Measurements from ENCODE around the gene ARID1B. TPM values are rescaled to one million over a fixed set of nuclear protein-coding genes. Genes with fewer than 3 reads are reported as not detected.

ARID1B gene
- total RNA-seq, 1 donor from 2014 or later, result 101 TPM

GRCh38 chr6:156853733-156854132 lies 76.6 kb downstream of the ARID1B start:
- no peak for DNase-seq (ENCODE audit: low read depth, low spot score)
- Mint-ChIP-seq H3K9me3 (no peaks in the 10 kb centered on the region), H3K36me3 (ENCODE audit: low read depth) (peaks cover 5% of the 10 kb centered on the region), H3K27me3 (ENCODE audit: low read depth) (no peaks in the 10 kb centered on the region), H3K4me1 (peaks cover 60% of the 10 kb centered on the region), H3K27ac (ENCODE audit: unreplicated experiment) (no peak overlapping the region), H3K4me3 (no peak overlapping the region)
- TF ChIP-seq CTCF (conservative IDR thresholded peaks at IDR 0.05), result no peak

- H3K4me3 Mint-ChIP-seq, result no peak overlapping the region
- DNase-seq (ENCODE audit: low read depth, low spot score), result no peak
- H3K4me1 Mint-ChIP-seq, result peaks cover 53% of the 10 kb centered on the region
- H3K27me3 Mint-ChIP-seq (ENCODE audit: low read depth), result no peaks in the 10 kb centered on the region
- TF ChIP-seq CTCF (conservative IDR thresholded peaks at IDR 0.05), result no peak
- peaks cover 5% of the 10 kb centered on the region for H3K36me3 Mint-ChIP-seq (ENCODE audit: low read depth)
- H3K27ac Mint-ChIP-seq (ENCODE audit: unreplicated experiment), result no peak overlapping the region
- no peaks in the 10 kb centered on the region for H3K9me3 Mint-ChIP-seq
Observed at GRCh38 chr6:156854466-156855161, 77.4 kb downstream of the ARID1B start.

- H3K27ac Mint-ChIP-seq (ENCODE audit: unreplicated experiment), result no peak overlapping the region
- H3K36me3 Mint-ChIP-seq (ENCODE audit: low read depth), result peaks cover 5% of the 10 kb centered on the region
- H3K4me1 Mint-ChIP-seq, result peaks cover 45% of the 10 kb centered on the region
- H3K4me3 Mint-ChIP-seq, result no peak overlapping the region
- no peak for DNase-seq (ENCODE audit: low read depth, low spot score)
- peaks cover 4% of the 10 kb centered on the region for H3K9me3 Mint-ChIP-seq
- TF ChIP-seq CTCF (conservative IDR thresholded peaks at IDR 0.05), result no peak
- H3K27me3 Mint-ChIP-seq (ENCODE audit: low read depth), result no peaks in the 10 kb centered on the region
Observed at GRCh38 chr6:156857573-156857972, 80.4 kb downstream of the ARID1B start.

- TF ChIP-seq CTCF (conservative IDR thresholded peaks at IDR 0.05), result no peak
- Mint-ChIP-seq H3K27me3 (ENCODE audit: low read depth) (no peaks in the 10 kb centered on the region), H3K4me1 (peaks cover 43% of the 10 kb centered on the region), H3K9me3 (peaks cover 7% of the 10 kb centered on the region), H3K36me3 (ENCODE audit: low read depth) (peaks cover 12% of the 10 kb centered on the region), H3K4me3 (no peak overlapping the region), H3K27ac (ENCODE audit: unreplicated experiment) (no peak overlapping the region)
- DNase-seq (ENCODE audit: low read depth, low spot score), result no peak
Observed at GRCh38 chr6:156859686-156860085, 82.5 kb downstream of the ARID1B start.

GRCh38 chr6:156862711-156863110 lies 85.5 kb downstream of the ARID1B start:
- Mint-ChIP-seq H3K4me1 (peaks cover 46% of the 10 kb centered on the region), H3K4me3 (no peak overlapping the region), H3K36me3 (ENCODE audit: low read depth) (peaks cover 15% of the 10 kb centered on the region), H3K9me3 (peaks cover 7% of the 10 kb centered on the region), H3K27ac (ENCODE audit: unreplicated experiment) (no peak overlapping the region), H3K27me3 (ENCODE audit: low read depth) (no peaks in the 10 kb centered on the region)
- DNase-seq (ENCODE audit: low read depth, low spot score), result no peak
- no peak for TF ChIP-seq CTCF (conservative IDR thresholded peaks at IDR 0.05)

Measured in neural crest cell (in vitro differentiated cells).